GM12874 (cell line): Measurements from ENCODE around the gene BRINP1.

Experiments used
- TF ChIP-seq, protein P1 (sequence below): IDR thresholded peaks from 2 replicates; pipeline ENCODE4 v1.5.1; 2011; ENCODE audit warnings: low read depth, mild to moderate bottlenecking, control low read depth, low read length, moderate library complexity; ENCODE audit not compliant: insufficient read depth

The BRINP1 gene

DNA sequence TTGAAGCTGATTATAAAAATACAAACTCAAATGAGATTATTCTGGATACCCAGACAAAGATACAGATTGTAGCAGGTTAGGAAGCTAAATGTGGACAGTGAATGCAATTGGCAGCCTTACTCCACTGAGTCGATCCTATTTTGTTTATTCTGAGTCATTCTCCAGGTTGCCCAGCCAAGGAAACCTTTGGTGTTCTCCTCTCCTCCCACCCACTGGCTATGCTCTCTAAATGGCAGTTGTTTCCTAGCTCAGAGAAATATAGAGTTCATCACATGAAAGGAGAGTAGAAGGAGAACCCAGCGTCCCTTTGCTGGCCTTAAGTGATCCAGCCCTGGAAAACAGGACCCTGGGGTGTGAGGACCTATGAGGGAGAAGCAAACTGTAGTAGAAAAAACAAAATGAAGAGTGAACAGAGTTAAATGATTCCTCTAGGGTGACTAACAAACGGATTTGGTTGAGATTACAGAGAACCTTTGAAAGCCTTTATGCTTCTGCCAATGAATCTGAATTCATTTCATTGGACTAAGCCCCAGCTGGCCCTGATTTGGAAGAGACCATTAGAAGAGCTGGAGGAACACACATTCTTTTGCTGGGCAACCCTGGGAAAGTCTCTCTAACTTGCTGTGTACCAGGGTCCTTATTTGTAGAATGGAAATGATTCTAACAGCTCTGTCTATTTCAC lies 95.1 kb downstream of the BRINP1 start:
- TF ChIP-seq, protein P1, sequence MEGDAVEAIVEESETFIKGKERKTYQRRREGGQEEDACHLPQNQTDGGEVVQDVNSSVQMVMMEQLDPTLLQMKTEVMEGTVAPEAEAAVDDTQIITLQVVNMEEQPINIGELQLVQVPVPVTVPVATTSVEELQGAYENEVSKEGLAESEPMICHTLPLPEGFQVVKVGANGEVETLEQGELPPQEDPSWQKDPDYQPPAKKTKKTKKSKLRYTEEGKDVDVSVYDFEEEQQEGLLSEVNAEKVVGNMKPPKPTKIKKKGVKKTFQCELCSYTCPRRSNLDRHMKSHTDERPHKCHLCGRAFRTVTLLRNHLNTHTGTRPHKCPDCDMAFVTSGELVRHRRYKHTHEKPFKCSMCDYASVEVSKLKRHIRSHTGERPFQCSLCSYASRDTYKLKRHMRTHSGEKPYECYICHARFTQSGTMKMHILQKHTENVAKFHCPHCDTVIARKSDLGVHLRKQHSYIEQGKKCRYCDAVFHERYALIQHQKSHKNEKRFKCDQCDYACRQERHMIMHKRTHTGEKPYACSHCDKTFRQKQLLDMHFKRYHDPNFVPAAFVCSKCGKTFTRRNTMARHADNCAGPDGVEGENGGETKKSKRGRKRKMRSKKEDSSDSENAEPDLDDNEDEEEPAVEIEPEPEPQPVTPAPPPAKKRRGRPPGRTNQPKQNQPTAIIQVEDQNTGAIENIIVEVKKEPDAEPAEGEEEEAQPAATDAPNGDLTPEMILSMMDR = no peak

DNA sequence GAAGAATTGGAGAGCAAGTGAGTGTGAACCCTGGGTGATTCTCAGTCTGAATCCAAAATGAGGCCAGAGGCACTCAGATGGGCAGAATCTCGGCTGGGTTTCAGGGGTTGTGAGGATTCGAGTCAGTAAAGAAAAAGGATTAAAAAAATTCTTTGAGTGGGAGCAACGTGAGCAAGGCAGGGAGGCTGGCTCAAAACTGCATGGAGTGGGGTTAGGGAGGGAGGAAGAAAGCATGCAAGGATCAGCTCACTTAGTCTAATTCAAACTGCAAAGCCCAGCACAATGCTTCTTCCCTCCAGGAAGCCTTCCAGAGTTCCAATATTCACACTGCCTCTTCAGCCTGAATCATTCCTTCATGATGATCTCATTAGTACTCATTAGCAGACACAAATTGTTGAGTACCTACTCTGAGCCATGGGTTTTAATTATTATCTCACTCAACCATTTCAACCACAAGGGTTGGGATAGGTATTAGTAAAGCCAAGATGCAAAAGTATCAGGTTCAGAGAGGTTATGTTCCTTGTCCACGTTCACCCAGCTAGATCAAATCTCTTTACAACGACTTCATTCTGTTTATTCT lies 95.8 kb downstream of the BRINP1 start:
- TF ChIP-seq, protein P1 = no peak

DNA sequence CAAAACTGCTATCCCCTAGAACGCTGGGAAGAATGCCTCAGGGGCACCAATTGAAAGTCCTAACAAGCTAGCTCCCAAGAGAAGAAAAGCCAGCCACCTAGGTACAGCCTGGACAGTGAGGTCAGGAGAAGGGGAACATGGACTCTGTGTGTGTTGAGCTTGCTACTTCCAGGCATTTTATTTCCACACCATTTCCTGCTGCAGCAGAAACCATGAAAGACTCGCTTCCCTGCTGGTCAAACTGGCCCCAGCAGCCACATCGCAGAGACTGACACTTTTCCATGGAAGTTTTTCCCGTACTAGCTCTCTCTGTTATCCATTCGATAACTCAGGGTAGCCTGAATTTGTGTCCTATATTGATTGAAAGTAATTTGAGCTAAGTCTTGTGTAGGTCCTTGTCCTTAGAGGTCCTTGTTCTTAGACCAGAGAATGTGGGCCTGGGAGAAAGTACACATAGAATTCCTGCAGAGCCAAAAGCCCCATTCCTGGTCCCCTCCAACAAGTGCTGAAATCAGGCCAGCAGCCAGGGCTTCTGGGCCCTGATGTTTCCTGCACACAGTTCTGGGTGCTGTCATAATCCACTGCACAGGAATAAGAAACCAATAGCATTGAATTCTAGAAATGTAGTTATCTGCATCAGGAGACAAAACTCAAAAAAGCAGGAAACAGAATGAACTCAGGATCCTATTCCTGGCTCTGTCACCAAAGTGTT lies 96.6 kb downstream of the BRINP1 start:
- TF ChIP-seq, protein P1 = no peak

DNA sequence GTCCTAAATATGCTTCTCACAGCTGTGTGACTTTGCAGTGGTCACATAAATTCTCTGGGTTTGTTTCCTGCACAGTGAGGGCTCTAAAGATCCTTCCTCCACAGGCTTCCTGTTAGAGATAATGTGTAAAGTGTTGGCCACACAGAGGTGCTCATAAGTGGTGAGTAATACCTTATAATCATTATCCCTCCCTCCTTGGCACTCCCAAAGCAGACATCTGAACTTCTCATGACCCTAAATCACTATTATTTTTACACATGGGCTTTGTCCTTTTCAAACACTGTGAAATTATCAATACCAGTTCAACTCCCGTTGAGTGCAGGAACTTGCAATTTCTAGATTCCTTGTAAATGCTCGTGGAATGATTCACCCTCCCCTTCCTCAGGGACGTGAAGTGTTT lies 100.2 kb downstream of the BRINP1 start:
- TF ChIP-seq, protein P1 = no peak

DNA sequence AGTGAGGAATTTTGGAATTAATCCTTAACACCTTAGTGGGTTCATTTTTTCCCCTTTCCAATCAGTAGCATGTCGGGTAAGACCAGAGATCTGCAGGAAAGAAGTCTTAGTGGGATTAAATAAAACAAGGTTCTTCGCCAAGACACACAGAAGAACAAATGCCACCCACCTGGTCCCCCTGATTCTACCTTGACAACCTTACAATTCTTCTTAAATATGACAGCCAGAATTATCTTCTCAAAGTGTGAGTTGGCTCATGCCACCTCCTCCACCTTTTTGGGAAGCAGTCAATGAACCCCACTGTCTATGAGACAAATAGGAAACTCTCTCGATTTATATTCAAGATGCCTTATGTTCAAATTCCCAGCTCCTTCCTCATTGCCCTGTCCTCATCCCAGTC lies 105.1 kb downstream of the BRINP1 start:
- TF ChIP-seq, protein P1 = no peak

GRCh38 chr9:119257592-119257991 lies 111.6 kb downstream of the BRINP1 start:
- TF ChIP-seq, protein P1 = no peak

GRCh38 chr9:119255116-119255515 lies 114.1 kb downstream of the BRINP1 start:
- TF ChIP-seq, protein P1 = no peak
